Psoas muscle (tissue), 8 donors: ENCODE results near the gene CACNB2. TPM values are rescaled to one million over a fixed set of nuclear protein-coding genes. Genes with fewer than 3 reads are reported as not detected.

Experiments used
- ATAC-seq, 4 donors: fragments of 200-7000 bp; cut with Tn5 transposase; one replicate each; pipeline ENCODE4 v1.9.1; 2020; ENCODE audit warnings: moderate library complexity in 3 of 4, mild to moderate bottlenecking in 2 of 4
- DNase-seq, 2 donors: peaks; one replicate each; pipeline ENCODE4 v3.0.0-alpha.2; 2020
- H3K27ac ChIP-seq: fragments of 200-600 bp; one replicate; pipeline ENCODE4 v1.8.0; 2022
- H3K27me3 ChIP-seq, 3 donors: fragments of 200-600 bp in 1 of 3; one replicate each; pipeline versions ENCODE4 v1.6.1 to v1.8.0; 2013 to 2022; ENCODE audit warnings: low read length in 2 of 3, mild to moderate bottlenecking in 2 of 3, moderate library complexity in 1 of 3; ENCODE audit not compliant: insufficient read depth in 3 of 3
- H3K36me3 ChIP-seq, 2 donors: fragments of 200-600 bp in 1 of 2; one replicate each; pipeline versions ENCODE4 v1.6.1 to v1.8.0; 2013 to 2022; ENCODE audit warnings: low read depth in 1 of 2, mild to moderate bottlenecking in 1 of 2, moderate library complexity in 1 of 2; ENCODE audit not compliant: insufficient read depth in 1 of 2
- H3K4me1 ChIP-seq: fragments of 200-600 bp; one replicate; pipeline ENCODE4 v1.8.0; 2022
- H3K4me3 ChIP-seq: fragments of 200-600 bp; one replicate; pipeline ENCODE4 v1.8.0; 2022; ENCODE audit warnings: mild to moderate bottlenecking
- H3K9me3 ChIP-seq: fragments of 200-600 bp; one replicate; pipeline ENCODE4 v1.8.0; 2022
- WGBS, 3 donors: extraction: QIAGEN DNeasy Blood & Tissue Kit; methylation state at CpG; one replicate each; pipeline versions ENCODE4 v1.1.6 to v1.1.7; 2013; 5-methylcytosine and 5-hydroxymethylcytosine counted together
- intact Hi-C, 2 donors: fragments of 100-400 bp; cut with DNase I; formaldehyde crosslinking; loops; one replicate each; pipeline versions ENCODE4 v1.11.0 to v1.14.2; 2022
- polyA plus RNA-seq, 3 donors: library from polyadenylated mRNA; stranded (reverse); fragments of 200-250 nt; gene quantifications; one replicate each; pipeline ENCODE4 v1.2.3, GENCODE V29; 2013
- total RNA-seq, 4 donors: library from RNA; stranded (reverse); fragmentation: NEBNext Ultra II Directional in 2 of 4; extraction: Animal tissue kit (Norgen Biotek cat#: 25700) in 2 of 4; gene quantifications; one replicate each; pipeline versions ENCODE4 v1.2.1 to v1.2.4, GENCODE V29; 2021 to 2023
- TF ChIP-seq, protein P1 (sequence below): fragments of 200-600 bp; IDR thresholded peaks from one replicate; pipeline ENCODE4 v1.8.0; 2022; ENCODE audit warnings: antibody characterized with exemption
- donor health status: healthy with polysubstance abuse.
- donor health status: DM: no; HTN: no; CAD: no; lungs with moderate emphysema.
- donor health status: Bipolar disorder and iron deficiency.
- donor health status: healthy.
- donor health status: DM: yes; HTN: yes; CAD: no.
- donor health status: DM: no; HTN: no; CAD: no.
- donor health status: DM: no; HTN: no; CAD: no.
- donor health status: DM: yes; HTN: yes; CAD: no.

CACNB2 gene
- total and polyA plus RNA-seq, 7 donors: 0.20 to 0.71 (median 0.43) TPM

DNA sequence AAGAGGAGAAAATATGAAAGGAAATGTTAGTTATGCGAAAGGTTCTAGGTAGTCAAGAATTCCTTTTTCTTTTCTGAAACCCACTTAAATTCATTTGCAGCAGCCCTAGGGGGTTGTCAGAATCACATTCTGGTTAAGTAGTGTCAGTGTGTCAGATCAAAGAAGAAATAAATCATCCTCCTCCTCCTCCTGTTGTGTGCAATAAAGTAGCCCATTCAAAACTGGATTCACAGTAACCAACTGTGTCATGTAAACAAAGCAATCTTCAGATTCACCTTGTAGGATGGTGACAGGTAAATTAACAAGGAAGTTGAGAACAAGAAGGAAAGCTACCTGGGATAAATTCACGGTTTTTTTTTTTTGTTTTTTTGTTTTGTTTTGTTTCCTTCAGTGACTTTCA is 383.6 kb downstream of the CACNB2 start:
- no peaks in the 10 kb centered on the region for H3K9me3 ChIP-seq
- no peaks in the 10 kb centered on the region for H3K27me3 ChIP-seq
- intact Hi-C loops: no loop called here
- no peaks in the 10 kb centered on the region for H3K36me3 ChIP-seq
- H3K4me1 ChIP-seq: no peaks in the 10 kb centered on the region
- 74 to 78% (median 76%) methylated on average over 2 of the region's 2 CpGs for WGBS, 3 donors
- H3K4me3 ChIP-seq: no peak overlapping the region
- DNase-seq: no peak
- no peak overlapping the region for H3K27ac ChIP-seq
- ATAC-seq: no peak
- TF ChIP-seq, protein P1, sequence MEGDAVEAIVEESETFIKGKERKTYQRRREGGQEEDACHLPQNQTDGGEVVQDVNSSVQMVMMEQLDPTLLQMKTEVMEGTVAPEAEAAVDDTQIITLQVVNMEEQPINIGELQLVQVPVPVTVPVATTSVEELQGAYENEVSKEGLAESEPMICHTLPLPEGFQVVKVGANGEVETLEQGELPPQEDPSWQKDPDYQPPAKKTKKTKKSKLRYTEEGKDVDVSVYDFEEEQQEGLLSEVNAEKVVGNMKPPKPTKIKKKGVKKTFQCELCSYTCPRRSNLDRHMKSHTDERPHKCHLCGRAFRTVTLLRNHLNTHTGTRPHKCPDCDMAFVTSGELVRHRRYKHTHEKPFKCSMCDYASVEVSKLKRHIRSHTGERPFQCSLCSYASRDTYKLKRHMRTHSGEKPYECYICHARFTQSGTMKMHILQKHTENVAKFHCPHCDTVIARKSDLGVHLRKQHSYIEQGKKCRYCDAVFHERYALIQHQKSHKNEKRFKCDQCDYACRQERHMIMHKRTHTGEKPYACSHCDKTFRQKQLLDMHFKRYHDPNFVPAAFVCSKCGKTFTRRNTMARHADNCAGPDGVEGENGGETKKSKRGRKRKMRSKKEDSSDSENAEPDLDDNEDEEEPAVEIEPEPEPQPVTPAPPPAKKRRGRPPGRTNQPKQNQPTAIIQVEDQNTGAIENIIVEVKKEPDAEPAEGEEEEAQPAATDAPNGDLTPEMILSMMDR: no peak

DNA sequence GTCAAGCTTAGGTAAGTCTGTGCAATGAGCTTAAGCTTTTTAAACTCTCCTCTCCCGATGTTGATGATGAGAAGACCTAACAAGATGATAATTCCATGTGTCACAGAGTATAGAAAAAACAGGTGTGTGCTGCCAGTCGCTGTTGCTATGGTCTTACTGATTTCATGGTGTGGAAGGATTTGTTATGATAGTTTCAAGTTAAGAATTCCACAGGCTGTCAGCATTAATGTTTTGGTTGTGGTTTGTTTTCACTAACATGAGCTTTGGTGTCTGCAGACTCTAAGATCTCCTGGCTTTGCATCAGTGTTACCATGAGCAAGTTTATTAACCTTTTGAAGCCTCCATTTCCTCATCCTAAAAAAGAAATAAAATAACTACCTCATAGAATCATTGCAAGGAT is 387.5 kb downstream of the CACNB2 start:
- Histone ChIP-seq H3K27ac (no peak overlapping the region), H3K36me3 (no peaks in the 10 kb centered on the region), H3K4me1 (no peaks in the 10 kb centered on the region), H3K9me3 (no peaks in the 10 kb centered on the region), H3K27me3 (no peaks in the 10 kb centered on the region), H3K4me3 (no peak overlapping the region)
- no peak for ATAC-seq
- intact Hi-C loops: no loop called here
- TF ChIP-seq, protein P1: no peak
- WGBS, 3 donors: 13 to 22% (median 17%) methylated on average over 2 of the region's 2 CpGs
- no peak for DNase-seq

DNA sequence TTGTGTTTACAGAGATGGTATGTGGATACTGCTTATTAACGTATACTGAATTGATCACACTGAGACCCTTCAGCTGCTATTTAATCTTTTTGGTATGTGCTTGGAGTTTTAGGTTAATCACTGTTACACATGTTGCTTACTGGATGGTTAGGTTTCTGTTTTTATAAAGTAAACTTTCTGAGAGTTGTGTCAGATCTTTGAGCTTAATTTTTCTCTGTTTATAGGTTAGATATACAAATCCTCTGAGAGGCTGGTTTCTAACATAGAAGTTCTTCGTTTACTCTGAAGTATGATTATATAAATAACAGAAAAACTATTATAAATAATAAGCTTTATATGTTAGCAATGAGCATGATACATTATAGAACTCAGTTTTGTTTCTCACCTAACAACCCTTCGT is 388.1 kb downstream of the CACNB2 start:
- H3K27ac ChIP-seq: no peak overlapping the region
- no peak for ATAC-seq
- H3K36me3 ChIP-seq: no peaks in the 10 kb centered on the region
- intact Hi-C loops: no loop called here
- TF ChIP-seq, protein P1: no peak
- DNase-seq: no peak
- no peaks in the 10 kb centered on the region for H3K4me1 ChIP-seq
- H3K9me3 ChIP-seq: no peaks in the 10 kb centered on the region
- no peaks in the 10 kb centered on the region for H3K27me3 ChIP-seq
- WGBS, 3 donors: 76 to 82% (median 78%) methylated on average over 3 of the region's 3 CpGs
- H3K4me3 ChIP-seq: no peak overlapping the region

DNA sequence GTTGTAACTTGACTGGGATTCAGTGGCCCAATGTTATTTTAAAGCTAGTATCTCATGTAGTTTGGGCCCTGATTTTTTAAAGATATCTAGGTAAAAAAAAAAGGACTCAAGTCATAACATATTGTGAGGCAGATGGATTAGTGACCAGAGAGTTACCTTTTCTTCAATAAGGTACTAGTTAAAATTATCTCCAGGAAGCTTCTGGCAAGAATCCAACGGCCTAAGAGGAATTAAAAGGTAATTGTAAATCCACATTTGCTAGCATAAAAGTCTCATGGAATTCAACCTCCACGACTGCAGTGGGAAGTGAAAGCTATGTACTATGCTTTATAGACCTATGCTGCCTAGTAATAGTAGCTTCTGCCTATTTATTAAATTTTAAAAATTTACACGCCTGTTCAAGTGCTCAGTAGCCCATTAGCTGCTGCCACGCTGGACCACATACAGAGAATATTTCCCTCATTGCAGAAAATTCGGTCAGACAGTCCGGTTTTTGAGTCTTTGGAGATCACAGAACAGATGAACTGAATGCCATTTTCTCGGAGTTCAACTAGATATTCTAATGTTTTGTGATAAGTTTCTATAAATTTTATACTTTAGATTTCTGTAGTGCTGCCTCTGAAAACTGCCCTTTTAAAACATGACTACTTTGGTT is 392.8 kb downstream of the CACNB2 start:
- Histone ChIP-seq H3K9me3 (no peaks in the 10 kb centered on the region), H3K27ac (no peak overlapping the region), H3K4me1 (no peaks in the 10 kb centered on the region), H3K36me3 (peaks cover 0 to 3% of the 10 kb centered on the region in 2 donors), H3K4me3 (no peak overlapping the region), H3K27me3 (no peaks in the 10 kb centered on the region)
- no peak for ATAC-seq
- DNase-seq: no peak
- TF ChIP-seq, protein P1: no peak
- 56 to 70% (median 63%) methylated on average over 7 of the region's 7 CpGs for WGBS, 3 donors
- intact Hi-C loops: no loop called here

DNA sequence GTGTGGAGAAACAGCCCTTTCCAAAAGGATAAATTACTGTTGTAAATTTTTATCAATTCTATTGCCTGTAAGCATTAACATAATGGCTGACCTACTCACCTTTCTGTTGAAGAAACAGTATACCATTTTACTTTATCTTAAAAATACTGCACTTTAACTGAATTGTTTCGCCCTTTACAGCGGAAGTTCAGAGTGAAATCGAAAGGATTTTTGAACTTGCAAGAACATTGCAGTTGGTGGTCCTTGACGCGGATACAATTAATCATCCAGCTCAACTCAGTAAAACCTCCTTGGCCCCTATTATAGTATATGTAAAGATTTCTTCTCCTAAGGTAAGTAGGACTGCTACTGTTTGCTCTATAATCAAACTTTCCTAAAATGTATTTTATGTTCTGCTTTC is 393.7 kb downstream of the CACNB2 start:
- intact Hi-C loops: no loop called here
- no peak overlapping the region for H3K4me3 ChIP-seq
- H3K27ac ChIP-seq: no peak overlapping the region
- TF ChIP-seq, protein P1: no peak
- 73 to 76% (median 74%) methylated on average over 5 of the region's 5 CpGs for WGBS, 3 donors
- no peaks in the 10 kb centered on the region for H3K27me3 ChIP-seq
- no peaks in the 10 kb centered on the region for H3K9me3 ChIP-seq
- H3K36me3 ChIP-seq: peaks cover 0 to 12% of the 10 kb centered on the region in 2 donors
- H3K4me1 ChIP-seq: no peaks in the 10 kb centered on the region
- DNase-seq: no peak
- ATAC-seq: no peak
